ENCODE results near the gene NFATC2IP. TPM values are rescaled to one million over a fixed set of nuclear protein-coding genes. Genes with fewer than 3 reads are reported as not detected.
A peak's percentile ranks its signal among the peaks of the same experiment; 100 is the strongest.

The NFATC2IP gene
- total and polyA plus RNA-seq, 2 of the 13 experiments (the other 11 are each of a cell fraction or from before 2014, with no cell fraction given): 32.1 to 48.5 TPM

DNA sequence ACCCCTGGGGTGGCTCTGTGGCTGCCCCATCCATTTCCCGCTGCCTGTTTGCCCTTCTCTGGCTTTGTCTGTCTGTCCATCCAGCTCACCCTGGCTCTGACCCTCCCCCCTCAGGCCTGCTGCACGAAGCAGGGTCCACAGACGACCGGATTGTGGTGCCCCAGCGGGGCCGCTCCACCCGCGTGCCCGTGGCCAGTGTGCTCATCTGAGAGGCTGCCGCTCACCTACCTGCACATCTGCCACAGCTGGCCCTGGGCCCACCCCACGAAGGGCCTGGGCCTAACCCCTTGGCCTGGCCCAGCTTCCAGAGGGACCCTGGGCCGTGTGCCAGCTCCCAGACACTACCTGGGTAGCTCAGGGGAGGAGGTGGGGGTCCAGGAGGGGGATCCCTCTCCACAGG, 33.4 kb downstream of the NFATC2IP start:
- FAIRE-seq: no peak

More for the DNA sequence above, 33.4 kb downstream of the NFATC2IP start:
- TF ChIP-seq NRL (CRISPR knock-in tag; IDR thresholded peaks at IDR 0.05; ENCODE audit: borderline replicate concordance): no peak
- TF ChIP-seq, protein P1, sequence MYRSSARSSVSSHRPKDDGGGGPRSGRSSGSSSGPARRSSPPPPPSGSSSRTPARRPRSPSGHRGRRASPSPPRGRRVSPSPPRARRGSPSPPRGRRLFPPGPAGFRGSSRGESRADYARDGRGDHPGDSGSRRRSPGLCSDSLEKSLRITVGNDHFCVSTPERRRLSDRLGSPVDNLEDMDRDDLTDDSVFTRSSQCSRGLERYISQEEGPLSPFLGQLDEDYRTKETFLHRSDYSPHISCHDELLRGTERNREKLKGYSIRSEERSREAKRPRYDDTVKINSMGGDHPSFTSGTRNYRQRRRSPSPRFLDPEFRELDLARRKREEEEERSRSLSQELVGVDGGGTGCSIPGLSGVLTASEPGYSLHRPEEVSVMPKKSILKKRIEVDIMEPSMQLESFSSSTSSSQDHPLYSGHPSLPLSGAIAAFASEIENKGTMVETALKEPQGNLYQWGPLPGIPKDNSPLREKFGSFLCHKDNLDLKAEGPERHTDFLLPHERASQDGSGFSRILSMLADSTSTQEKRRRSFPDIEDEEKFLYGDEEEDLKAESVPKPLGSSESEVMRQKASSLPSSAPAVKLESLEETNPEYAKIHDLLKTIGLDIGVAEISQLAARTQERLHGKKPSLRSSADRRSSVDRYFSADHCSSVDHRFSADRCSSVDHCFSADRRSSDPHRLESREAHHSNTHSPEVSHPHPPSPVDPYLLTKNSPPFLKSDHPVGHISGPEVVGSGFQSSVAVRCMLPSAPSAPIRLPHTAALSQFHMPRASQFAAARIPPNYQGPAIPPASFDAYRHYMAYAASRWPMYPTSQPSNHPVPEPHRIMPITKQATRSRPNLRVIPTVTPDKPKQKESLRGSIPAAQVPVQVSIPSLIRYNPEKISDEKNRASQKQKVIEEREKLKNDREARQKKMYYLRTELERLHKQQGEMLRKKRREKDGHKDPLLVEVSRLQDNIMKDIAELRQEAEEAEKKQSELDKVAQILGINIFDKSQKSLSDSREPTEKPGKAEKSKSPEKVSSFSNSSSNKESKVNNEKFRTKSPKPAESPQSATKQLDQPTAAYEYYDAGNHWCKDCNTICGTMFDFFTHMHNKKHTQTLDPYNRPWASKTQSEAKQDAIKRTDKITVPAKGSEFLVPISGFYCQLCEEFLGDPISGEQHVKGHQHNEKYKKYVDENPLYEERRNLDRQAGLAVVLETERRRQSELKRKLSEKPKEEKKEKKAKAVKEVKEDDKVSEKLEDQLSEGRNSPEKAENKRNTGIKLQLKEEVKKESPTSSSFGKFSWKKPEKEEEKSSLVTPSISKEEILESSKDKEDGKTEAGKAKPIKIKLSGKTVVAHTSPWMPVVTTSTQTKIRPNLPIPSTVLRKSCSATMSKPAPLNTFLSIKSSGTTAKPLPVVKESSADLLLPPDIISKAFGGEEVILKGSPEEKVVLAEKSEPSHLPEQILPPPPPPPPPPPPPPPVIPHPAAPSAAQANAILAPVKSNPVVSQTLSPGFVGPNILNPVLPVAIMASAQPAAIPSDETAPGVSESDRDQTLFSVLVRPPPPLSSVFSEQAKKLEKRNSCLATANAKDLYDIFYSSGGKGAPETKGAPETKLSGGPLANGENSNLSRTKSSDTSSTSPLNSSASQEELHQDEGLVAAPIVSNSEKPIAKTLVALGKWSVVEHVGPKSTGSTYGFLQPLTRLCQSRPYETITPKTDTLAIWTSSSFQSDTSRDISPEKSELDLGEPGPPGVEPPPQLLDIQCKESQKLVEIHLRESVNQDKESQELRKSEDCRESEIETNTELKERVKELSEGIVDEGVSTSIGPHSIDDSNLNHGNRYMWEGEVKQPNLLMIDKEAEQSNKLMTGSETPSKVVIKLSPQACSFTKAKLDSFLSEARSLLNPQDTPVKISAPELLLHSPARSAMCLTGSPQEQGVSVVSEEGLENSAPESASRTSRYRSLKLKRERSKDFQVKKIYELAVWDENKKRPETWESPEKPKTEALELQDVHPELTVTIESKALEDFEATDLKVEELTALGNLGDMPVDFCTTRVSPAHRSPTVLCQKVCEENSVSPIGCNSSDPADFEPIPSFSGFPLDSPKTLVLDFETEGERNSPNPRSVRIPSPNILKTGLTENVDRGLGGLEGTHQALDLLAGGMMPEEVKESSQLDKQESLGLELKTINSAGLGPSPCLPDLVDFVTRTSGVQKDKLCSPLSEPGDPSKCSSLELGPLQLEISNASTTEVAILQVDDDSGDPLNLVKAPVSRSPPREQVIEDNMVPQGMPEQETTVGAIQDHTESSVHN (CRISPR knock-in tag; IDR thresholded peaks at IDR 0.05): no peak
- peak; percentile 20 for TF ChIP-seq AGO2 (optimal IDR thresholded peaks at IDR 0.05; ENCODE audit: low read depth, low read length)
- TF ChIP-seq, protein P2, sequence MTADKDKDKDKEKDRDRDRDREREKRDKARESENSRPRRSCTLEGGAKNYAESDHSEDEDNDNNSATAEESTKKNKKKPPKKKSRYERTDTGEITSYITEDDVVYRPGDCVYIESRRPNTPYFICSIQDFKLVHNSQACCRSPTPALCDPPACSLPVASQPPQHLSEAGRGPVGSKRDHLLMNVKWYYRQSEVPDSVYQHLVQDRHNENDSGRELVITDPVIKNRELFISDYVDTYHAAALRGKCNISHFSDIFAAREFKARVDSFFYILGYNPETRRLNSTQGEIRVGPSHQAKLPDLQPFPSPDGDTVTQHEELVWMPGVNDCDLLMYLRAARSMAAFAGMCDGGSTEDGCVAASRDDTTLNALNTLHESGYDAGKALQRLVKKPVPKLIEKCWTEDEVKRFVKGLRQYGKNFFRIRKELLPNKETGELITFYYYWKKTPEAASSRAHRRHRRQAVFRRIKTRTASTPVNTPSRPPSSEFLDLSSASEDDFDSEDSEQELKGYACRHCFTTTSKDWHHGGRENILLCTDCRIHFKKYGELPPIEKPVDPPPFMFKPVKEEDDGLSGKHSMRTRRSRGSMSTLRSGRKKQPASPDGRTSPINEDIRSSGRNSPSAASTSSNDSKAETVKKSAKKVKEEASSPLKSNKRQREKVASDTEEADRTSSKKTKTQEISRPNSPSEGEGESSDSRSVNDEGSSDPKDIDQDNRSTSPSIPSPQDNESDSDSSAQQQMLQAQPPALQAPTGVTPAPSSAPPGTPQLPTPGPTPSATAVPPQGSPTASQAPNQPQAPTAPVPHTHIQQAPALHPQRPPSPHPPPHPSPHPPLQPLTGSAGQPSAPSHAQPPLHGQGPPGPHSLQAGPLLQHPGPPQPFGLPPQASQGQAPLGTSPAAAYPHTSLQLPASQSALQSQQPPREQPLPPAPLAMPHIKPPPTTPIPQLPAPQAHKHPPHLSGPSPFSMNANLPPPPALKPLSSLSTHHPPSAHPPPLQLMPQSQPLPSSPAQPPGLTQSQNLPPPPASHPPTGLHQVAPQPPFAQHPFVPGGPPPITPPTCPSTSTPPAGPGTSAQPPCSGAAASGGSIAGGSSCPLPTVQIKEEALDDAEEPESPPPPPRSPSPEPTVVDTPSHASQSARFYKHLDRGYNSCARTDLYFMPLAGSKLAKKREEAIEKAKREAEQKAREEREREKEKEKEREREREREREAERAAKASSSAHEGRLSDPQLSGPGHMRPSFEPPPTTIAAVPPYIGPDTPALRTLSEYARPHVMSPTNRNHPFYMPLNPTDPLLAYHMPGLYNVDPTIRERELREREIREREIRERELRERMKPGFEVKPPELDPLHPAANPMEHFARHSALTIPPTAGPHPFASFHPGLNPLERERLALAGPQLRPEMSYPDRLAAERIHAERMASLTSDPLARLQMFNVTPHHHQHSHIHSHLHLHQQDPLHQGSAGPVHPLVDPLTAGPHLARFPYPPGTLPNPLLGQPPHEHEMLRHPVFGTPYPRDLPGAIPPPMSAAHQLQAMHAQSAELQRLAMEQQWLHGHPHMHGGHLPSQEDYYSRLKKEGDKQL (CRISPR knock-in tag; IDR thresholded peaks at IDR 0.05; ENCODE audit: low read depth): no peak
- no peak for TF ChIP-seq ZNF446 (CRISPR knock-in tag; IDR thresholded peaks at IDR 0.05)
- TF ChIP-seq YEATS4 (CRISPR knock-in tag; IDR thresholded peaks at IDR 0.05; ENCODE audit: borderline replicate concordance): no peak
- in situ Hi-C loops (cut with HindIII; ENCODE audit: extremely low pct_ligation_motif_present, low pct_unique_long_range_greater_than_20kb) (no loop called here), intact Hi-C loops (cut with micrococcal nuclease; ENCODE audit: unreplicated experiment) (no loop called here)
- WGBS (ENCODE audit: low lambda C conversion rate): 97% methylated on average over 9 of the region's 12 CpGs
- Histone ChIP-seq H2AFZ (ENCODE audit: low read length) (no peak overlapping the region), H3K27me3 (ENCODE audit: control insufficient read depth in 1 of 2, insufficient read depth in 2 of 2, low read length in 2 of 2) (no peaks in the 10 kb centered on the region), H3K4me2 (ENCODE audit: low read depth, low read length) (no peak overlapping the region), H3K4me1 (ENCODE audit: insufficient read depth, low read length) (no peaks in the 10 kb centered on the region), H3K9me3 (ENCODE audit: low read length) (no peaks in the 10 kb centered on the region), H3K79me2 (ENCODE audit: insufficient read depth, low read length) (no peaks in the 10 kb centered on the region), H3K4me3 (replicated peaks in 1 of 3; ENCODE audit: insufficient read depth in 1 of 3, low read depth in 2 of 3, low read length in 3 of 3) (no peak overlapping the region), H3K27ac (ENCODE audit: extremely low read length, insufficient read depth, low read length) (no peak overlapping the region), H3K9ac (ENCODE audit: insufficient read depth, low read depth, low read length) (no peak overlapping the region), H4K20me1 (ENCODE audit: insufficient read depth, low read length) (no peaks in the 10 kb centered on the region; the same call in 1 of the 2 replicates), H3K36me3 (replicated peaks in 1 of 2; ENCODE audit: control insufficient read depth in 1 of 2, insufficient read depth in 2 of 2, low read length in 2 of 2) (peaks cover 18 to 49% of the 10 kb centered on the region in 2 experiments)
- no TSS peak for BruUV-seq (replicated peaks)
- DNase-seq (ENCODE audit: low spot score) (no peak), ATAC-seq (no peak)
- ChIA-PET CTCF (ENCODE audit: low intra/inter-chr PET ratio, low total read pairs) (no interaction called here), POLR2A (interaction anchor here (1.0 kb wide), 1 partner anchor 34 kb away, joined by 3 read pairs; the partner anchor contains the start of gene NFATC2IP)

Measured in HepG2 (cell line).